Ammon's horn (tissue), 1 donor: ENCODE measurements around the gene SIAH3.
A peak's percentile ranks its signal among the peaks of the same experiment; 100 is the strongest.

Experiments used
- DNase-seq: peaks from one replicate; pipeline ENCODE4 v3.0.0-alpha.2; 2016; ENCODE audit warnings: low spot score

SIAH3 gene

GRCh38 chr13:45823583-45823982 lies 28.0 kb downstream of the SIAH3 start:
- no peak for DNase-seq

- no peak for DNase-seq
Observed at GRCh38 chr13:45821811-45822210, 29.7 kb downstream of the SIAH3 start.

GRCh38 chr13:45820106-45820838 lies 31.3 kb downstream of the SIAH3 start:
- peak; percentile 19 for DNase-seq

GRCh38 chr13:45817833-45818232 lies 33.7 kb downstream of the SIAH3 start:
- DNase-seq: no peak

DNA sequence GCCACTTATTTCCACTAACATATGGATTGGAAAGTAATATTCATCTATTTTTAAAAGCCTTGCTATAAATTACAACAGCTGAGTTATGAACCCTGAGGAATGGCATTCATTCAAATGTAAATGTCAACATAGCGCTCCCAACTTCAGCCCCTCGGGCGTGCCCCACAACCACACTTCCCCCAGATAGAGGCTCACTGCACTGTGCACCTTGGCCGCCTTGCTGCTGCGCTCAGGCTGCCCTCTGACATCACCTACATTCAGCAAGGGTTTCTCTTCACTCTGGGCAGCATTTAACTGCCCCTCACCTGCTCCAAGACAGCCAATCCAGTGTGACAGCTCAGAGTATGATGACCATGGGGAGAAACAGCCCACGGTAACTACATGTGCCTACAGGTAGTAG lies 35.1 kb downstream of the SIAH3 start:
- no peak for DNase-seq

GRCh38 chr13:45812695-45813372 lies 38.7 kb downstream of the SIAH3 start:
- DNase-seq: no peak

DNA sequence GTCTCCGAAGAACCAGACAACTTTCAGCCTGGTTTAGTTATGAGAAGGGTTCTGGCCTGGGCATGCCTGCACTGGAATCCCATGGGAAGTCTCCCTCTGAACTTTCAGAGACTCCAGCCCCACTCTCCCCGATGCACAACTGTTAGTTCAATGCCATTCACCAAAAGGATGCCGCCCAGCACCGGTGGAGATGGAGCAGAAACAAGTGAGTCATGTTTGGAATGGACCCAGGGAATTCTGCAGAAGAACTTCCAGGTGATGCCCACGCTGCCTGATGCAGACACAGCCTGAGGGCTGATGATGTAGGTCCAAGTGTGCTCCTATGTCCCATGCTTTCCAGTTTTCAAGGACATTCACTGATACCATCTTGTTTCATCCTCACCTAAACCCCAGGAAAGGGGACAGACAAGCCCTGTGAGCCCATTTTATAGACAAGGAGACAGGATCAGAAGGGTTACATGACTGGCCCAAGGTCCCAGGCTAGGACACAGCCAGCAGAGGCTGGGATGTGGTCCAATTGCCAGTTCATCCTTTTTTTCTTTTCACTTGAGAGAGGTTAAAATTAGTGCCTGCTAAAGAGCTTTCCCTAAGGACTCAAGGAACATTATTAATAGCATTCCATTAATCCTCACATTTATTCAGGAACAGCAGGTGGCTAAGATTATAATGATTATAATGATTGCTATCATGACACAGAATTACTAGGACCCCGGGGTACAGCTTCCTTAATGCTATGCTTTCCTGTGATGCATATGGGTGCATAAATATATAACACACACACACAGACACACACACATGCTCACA lies 39.5 kb downstream of the SIAH3 start:
- DNase-seq: no peak

- no peak for DNase-seq
Observed at GRCh38 chr13:45809801-45810394, 41.7 kb downstream of the SIAH3 start.

DNA sequence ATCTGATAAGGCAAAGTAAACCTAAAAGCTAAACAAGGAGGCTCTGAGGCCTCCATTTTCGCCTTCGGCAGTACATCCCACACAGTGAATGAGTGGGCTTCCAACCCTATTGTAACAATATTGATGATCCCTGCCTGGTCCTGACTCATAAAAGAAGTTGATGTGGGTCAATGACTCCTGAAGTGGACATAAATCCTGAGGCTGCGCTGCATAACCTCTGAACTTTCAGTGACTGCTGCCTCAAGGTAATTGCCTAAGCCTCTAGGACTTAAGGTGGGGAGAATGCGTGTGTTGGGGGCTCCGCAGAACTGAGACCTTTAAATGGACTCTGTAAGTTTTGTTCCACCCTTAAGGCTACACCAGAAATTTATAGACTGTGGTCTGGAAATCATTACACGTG lies 42.6 kb downstream of the SIAH3 start:
- DNase-seq: no peak

DNA sequence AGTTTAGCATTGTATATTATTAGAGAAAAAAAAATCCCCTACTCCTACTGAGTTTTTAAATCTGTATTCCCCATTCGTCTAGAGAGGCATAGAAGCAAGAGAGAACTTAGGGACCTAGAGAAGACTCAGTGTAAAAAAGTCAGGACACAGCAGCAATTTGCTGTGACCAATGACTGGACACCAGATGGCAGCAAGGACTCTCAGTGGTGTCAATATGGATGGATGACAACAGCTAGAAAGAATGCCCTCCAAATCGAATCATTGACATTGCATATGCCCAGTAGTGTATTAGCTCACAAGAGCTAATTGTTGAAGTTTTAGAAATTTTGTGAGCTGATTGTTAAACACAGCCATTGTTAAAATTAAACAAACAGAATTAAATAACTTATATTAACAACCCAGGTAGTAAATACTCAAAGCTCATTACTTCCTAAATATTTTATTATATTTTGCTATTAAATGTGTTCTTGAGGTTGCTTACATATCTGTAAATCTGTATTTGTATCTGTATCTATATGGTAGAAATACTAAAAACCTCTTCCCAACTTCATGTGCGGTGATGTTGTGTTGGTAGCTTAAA lies 43.9 kb downstream of the SIAH3 start:
- DNase-seq: peak; percentile 72

DNA sequence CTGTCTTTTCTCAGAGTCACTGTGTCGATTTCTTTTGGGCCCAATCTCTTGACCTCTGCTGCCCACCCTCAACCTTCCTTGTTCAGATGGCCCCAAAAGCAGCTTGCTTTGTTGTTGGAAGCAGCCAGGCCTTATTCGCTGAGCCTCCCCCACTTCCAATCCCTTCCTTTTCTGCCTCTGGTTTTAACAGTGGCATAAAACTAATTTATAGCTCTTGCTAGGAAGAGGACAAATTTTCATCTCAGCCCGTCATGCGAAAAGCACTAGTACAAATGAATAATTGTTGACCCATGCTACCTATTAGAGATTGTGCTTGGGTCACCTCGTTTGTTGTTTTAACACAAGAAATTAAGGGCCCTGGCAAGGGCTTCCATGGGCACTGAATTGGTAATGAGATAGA lies 51.1 kb downstream of the SIAH3 start:
- no peak for DNase-seq

GRCh38 chr13:45799451-45799850 lies 52.1 kb downstream of the SIAH3 start:
- DNase-seq: no peak

- no peak for DNase-seq
Observed at GRCh38 chr13:45798851-45799250, 52.7 kb downstream of the SIAH3 start.

GRCh38 chr13:45796426-45797235 lies 54.9 kb downstream of the SIAH3 start:
- no peak for DNase-seq

DNA sequence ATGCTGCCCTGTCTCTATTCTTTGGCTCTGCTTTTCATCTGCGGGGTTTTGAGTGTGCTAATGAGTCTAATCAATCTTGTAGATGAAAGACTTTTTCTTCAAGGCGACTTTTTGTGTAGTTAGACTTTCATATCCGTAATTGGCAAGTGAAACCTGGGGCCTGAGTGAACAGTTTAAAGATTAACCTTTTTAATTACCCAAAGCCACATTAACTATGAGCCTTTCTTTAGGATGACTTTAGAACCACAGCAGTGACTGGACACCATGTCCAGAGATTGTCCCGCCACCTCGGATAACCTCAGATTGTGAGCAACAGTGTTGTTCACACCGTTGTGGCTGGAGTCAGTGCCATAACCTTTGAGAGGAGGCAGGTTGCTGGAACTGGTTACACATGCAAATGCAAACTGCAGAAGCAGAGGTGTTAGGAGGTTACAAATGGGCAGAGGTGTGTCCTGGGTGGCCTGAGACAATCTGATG lies 58.7 kb downstream of the SIAH3 start:
- DNase-seq: no peak

GRCh38 chr13:45788011-45788410 lies 63.5 kb downstream of the SIAH3 start:
- no peak for DNase-seq

DNA sequence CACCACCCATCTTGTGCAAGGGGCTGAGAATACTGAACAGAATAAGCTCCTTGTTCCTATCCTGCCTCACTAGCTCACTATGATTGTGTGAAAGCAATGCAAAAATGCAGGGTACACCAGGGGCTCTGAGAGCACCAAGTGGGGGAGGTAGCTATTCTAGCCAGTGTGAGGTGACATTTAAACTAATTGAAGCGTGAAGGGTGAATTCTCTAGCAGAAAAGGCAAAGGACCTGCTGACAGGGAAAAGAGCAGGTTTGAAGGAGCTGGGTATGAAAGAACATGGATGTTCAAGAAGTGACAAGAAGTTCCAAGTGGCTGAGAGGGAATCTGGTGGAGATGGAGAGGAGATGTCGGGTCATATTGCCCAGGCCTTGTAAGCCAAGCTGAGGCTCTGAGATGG lies 64.2 kb downstream of the SIAH3 start:
- no peak for DNase-seq

GRCh38 chr13:45786293-45786920 lies 65.1 kb downstream of the SIAH3 start:
- DNase-seq: no peak

GRCh38 chr13:45784755-45785675 lies 66.5 kb downstream of the SIAH3 start:
- no peak for DNase-seq
